NCI-H128 (cell line): ENCODE results near the gene GJA9.

ENCODE experiments used
- DNase-seq: peaks from one replicate; lab custom pipeline; 2025; ENCODE audit not compliant: unreplicated experiment; lab: John Stamatoyannopoulos, UW

Gene GJA9

GRCh38 chr1:38832370-38832734 is 49.0 kb downstream of the GJA9 start:
- no peak for DNase-seq

GRCh38 chr1:38831731-38832369 is 49.5 kb downstream of the GJA9 start:
- DNase-seq, result no peak

GRCh38 chr1:38829368-38829767 is 52.0 kb downstream of the GJA9 start:
- DNase-seq, result no peak

GRCh38 chr1:38827318-38827717 is 54.1 kb downstream of the GJA9 start:
- no peak for DNase-seq

- no peak for DNase-seq
These were observed 54.5 kb downstream of the GJA9 start for GRCh38 chr1:38826886-38827285.

- no peak for DNase-seq
These were observed 55.1 kb downstream of the GJA9 start for GRCh38 chr1:38826262-38826661.
